ENCODE measurements around the gene HGF.
"Not testable (repeated sequence)": the region's sequence is repeated elsewhere in the genome, so short reads cannot be mapped to it uniquely, and the experiment has no call there.

The HGF gene

GRCh38 chr7:81776161-81776560 is 6.3 kb upstream of the HGF start:
- no peak for DNase-seq (ENCODE audit: low spot score)

- DNase-seq (ENCODE audit: low spot score) = no peak
Measured at GRCh38 chr7:81775560-81775959, 5.7 kb upstream of the HGF start.

GRCh38 chr7:81774551-81774950 is 4.7 kb upstream of the HGF start:
- DNase-seq (ENCODE audit: low spot score) = no peak

GRCh38 chr7:81770728-81771223 is 929 bp upstream of the HGF start:
- no peak for DNase-seq (ENCODE audit: low spot score)

GRCh38 chr7:81768951-81769778 is 682 bp downstream of the HGF start:
- no peak for DNase-seq (ENCODE audit: low spot score)

- no peak for DNase-seq (ENCODE audit: low spot score)
Measured at GRCh38 chr7:81767926-81768325, 1.9 kb downstream of the HGF start.

- DNase-seq (ENCODE audit: low spot score) = no peak
Measured at GRCh38 chr7:81761821-81762220, 8.0 kb downstream of the HGF start.

- no peak for DNase-seq (ENCODE audit: low spot score)
Measured at GRCh38 chr7:81761031-81761430, 8.8 kb downstream of the HGF start.

- no peak for DNase-seq (ENCODE audit: low spot score)
Measured at GRCh38 chr7:81754918-81755696, 14.7 kb downstream of the HGF start.

GRCh38 chr7:81753392-81753791 is 16.5 kb downstream of the HGF start:
- no peak for DNase-seq (ENCODE audit: low spot score)

GRCh38 chr7:81752318-81752714 is 17.5 kb downstream of the HGF start:
- no peak for DNase-seq (ENCODE audit: low spot score)

GRCh38 chr7:81751619-81752317 is 18.1 kb downstream of the HGF start:
- DNase-seq (ENCODE audit: low spot score) = no peak

GRCh38 chr7:81745637-81746036 is 24.2 kb downstream of the HGF start:
- no peak for DNase-seq (ENCODE audit: low spot score)

GRCh38 chr7:81744389-81744788 is 25.5 kb downstream of the HGF start:
- DNase-seq (ENCODE audit: low spot score) = no peak

GRCh38 chr7:81743665-81744064 is 26.2 kb downstream of the HGF start:
- DNase-seq (ENCODE audit: low spot score) = no peak

- DNase-seq (ENCODE audit: low spot score) = no peak
Measured at GRCh38 chr7:81743201-81743600, 26.6 kb downstream of the HGF start.

- no peak for DNase-seq (ENCODE audit: low spot score)
Measured at GRCh38 chr7:81740403-81740802, 29.4 kb downstream of the HGF start.

GRCh38 chr7:81736091-81736490 is 33.8 kb downstream of the HGF start:
- DNase-seq (ENCODE audit: low spot score) = no peak

- no peak for DNase-seq (ENCODE audit: low spot score)
Measured at GRCh38 chr7:81725812-81726127, 44.1 kb downstream of the HGF start.

GRCh38 chr7:81725003-81725811 is 44.6 kb downstream of the HGF start:
- DNase-seq (ENCODE audit: low spot score) = no peak

GRCh38 chr7:81722250-81722649 is 47.6 kb downstream of the HGF start:
- DNase-seq (ENCODE audit: low spot score) = not testable (repeated sequence)

GRCh38 chr7:81721437-81721836 is 48.4 kb downstream of the HGF start:
- no peak for DNase-seq (ENCODE audit: low spot score)

All from hematopoietic multipotent progenitor cell treated with erythropoietin and hydrocortisone succinate and interleukin-3 and kit ligand, for 17 days (in vitro differentiated cells).